Inflammatory macrophage treated with lipopolysaccharide for 4 hours (primary cell): ENCODE results near the gene SBK3.
"Not testable (repeated sequence)": the region's sequence is repeated elsewhere in the genome, so short reads cannot be mapped to it uniquely, and the experiment has no call there.

Source experiments
- DNase-seq: peaks from one replicate; pipeline ENCODE4 v3.0.0-alpha.2; 2020

Gene SBK3

DNA sequence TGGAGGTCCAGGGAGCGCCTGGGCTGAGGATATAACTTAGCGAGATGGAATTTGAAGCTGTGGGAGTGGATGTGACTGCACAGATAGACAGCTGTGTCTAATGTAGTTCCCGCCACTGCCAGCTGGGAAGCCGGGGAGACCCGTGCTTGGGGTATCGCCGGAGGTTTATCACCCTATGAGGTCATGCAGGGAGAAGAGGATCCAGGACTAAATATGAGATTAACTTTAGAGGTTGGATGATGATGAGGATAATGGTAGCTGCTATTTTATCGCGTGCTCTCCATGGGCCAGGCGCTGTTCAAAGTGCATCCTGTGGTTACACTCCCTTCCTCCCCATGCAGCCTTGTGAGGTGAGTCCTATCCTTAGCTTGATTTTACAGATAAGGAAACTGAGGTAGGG, 37.2 kb downstream of the SBK3 start:
- DNase-seq: no peak

DNA sequence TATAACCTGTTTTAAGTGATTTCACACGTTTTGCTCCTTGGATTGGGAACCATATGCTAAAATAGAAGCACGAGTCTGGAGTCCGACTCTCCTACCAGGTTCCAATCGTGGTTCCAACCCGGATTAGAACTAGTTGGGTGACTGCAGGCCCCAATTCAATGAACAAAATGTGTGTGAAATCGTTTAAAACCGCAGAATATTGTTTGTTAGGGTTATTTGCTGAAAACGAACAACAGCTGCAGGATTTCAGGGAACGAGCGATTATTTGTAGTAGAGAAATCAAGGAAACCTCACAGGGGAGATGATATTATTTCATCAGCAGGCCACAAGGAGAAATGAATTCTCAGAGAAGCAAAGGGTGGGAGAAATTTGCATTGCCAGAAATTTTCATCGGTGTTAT, 40.4 kb downstream of the SBK3 start:
- DNase-seq: no peak

DNA sequence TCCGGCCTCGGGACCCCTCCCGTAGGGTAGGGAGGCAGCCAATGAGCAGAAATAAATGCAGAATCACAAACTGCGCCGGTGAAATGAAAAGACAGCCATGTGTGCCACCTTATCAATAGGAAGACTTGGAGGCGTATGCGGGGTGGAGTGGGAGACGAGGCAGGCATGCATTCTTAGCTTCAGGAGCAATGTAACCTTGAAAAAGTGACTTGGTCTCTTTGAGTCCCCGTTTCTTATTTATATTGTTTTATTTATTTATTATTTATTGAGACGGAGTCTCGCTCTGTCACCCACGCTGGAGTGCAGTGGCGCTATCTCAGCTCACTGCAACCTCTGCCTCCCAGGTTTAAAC, 41.1 kb downstream of the SBK3 start:
- no peak for DNase-seq

DNA sequence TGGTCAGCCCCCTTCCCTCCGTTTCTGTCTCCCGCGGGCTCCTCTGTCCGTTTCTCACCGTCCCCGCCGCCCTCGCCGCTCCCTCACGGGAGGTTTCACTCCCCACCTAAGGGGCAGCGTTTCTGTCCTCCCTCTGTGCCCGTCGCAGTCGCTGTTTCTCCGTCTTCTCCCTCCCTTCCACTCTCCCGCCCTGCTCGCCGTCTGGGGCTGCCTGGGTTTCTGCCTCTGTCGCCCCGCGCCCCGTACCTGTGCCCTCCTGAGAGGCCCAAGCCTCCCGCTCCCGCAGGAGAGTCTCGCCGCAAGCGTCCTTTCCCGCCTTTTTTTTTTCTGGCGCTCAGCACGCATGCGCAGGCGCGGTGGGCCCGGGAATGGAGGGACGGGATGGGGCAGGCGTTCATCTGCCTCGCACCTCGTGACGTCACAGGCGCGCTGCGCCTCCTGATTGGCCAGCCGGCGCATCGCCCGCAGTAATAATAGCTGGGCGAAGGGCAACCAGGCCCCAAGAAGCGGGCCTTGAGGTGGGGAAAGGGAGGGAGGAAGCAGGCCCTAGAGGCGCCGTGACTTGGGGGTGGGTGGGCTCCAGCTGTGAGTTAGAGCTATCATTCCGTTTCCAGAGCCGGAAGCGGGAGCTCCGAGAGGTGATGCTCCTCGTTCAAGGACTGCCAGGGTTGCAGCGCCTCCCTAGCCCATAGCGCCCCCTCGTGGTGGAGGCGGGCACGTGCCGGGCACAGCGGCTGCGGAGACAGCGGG, 41.7 kb downstream of the SBK3 start:
- DNase-seq: peak; percentile 93

DNA sequence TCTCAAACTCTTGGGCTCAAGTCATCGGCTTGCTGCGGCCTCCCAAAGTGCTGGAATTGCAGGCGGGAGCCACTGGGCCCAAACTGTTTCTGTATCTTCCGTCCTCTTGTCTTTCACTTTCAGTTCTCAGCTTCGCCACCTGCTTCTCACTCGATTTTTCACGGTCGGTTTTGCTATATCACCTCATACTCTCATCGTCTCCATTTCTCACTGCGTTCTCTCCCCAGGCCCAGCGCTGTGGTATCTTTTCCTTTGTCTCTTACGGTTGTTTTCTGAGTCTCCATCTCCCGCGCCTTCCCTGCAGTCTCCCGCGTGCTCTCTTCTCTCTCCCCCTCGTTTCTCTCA, 42.2 kb downstream of the SBK3 start:
- DNase-seq: no peak

DNA sequence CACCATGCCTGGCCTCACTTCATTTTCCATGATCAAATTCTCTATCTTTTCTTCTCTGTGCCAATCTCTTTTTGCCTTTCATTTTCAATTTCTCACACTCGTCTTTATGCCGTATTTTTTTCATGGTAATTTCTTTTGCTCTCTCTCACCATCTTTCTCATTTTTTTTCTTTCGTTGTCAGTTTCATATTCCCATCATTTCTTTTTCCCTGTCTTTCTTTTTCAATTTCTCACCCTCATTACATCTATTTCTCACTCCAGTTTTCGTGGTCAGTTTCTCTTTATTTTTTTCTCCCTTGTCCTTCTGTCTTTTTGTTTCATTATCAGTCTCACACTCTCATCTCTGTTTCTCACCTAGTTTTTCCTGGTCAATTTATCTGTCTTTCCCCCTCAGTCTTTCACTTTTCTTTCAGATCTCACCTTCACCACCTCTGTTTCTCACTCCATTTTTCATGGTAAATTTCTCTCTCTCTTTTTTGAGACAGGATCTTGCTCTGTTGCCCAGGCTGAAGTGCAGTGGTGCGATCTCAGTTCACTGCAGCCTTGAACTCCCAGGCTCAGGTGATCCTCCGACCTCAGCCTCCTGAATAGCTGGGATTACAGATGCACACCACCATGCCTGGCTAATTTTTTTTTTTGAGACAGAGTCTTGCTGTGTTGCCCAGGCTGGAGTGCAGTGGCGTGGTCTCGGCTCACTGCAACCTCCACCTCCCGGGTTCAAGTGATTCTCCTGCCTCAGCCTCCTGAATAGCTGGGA, 43.0 kb downstream of the SBK3 start:
- no peak for DNase-seq

DNA sequence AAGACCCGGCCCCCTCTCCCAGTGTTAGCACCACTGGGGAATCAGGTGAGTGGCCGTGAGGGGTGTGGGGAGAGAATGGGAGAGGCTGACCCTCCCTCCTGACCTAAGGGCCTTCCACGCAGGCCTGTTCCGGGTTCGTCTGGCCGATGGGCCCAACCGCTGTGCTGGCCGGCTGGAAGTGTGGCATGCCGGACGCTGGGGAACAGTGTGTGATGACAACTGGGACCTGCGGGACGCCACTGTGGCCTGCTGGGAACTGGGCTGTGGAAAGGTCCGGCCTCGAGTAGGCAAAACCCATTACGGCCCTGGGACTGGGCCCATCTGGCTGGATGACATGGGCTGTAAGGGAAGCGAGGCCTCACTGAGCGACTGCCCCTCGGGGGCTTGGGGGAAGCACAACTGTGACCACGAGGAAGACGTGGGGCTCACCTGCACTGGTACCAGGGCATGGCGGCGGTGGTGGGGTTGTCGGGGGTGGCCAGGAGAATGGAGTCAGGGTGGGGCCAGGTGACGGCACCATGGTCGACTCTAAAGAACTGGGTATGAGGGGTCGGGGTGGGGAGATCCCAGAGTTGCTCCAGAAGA, 44.9 kb downstream of the SBK3 start:
- DNase-seq: no peak

DNA sequence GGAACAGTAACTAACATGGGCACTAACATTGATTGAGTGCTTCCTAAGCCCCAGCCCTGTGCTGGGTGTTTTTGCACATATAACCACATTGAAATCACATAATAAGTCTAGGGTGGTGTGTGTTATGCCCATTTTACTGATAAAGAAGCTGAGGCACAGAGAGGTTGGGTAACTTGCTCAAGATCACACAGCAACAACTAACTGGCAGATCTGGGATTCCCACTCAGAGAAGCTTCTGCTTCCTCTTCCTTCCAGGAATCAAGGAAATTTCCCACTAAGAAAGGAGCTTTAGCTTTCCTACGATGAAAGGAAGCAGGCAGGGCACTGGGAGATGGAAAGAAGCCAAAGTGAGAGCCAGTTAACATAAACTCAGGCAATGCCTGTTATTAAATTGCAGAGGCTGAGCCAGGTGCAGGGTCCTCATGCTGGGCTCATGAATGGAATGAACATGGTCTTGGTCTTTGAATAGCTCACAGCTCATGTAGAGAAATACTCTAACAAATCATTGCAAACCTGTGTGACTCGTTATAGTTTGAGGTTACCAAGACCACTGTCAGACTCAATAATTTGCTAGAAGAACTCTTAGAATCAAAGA, 47.0 kb downstream of the SBK3 start:
- DNase-seq: no peak

DNA sequence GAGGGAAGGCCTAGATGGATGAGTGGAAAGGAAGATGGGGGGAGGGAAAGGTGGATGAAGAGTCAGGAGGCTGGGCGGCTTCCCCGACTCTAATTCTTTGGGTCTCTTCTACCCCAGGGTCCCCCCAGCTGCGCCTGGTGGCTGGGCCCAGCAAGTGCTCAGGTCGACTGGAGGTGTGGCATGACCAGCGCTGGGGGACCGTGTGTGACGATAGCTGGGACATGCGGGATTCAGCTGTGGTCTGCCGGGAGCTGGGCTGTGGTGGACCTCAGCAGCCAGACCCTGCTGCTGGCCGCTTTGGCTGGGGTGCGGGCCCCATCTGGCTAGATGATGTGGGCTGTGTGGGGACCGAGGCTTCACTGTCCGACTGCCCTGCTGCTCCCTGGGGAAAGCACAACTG, 47.6 kb downstream of the SBK3 start:
- DNase-seq: no peak

DNA sequence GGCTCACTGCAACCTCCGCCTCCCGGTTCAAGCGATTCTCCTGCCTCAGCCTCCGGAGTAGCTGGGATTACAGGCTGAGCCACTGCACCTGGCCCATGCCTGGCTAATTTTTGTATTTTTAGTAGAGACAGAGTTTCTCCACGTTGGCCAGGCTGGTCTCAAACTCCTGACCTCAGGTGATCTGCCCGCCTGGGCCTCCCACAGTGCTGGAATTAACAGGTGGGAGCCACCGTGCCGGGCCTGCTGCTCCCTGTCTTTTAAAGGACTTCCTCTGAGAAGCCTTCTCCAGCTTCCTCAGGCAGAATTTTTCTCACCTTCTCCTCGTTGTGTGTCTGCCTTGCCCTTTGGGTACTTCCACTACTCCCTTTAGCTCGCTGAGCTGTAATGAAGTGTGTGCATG, 48.5 kb downstream of the SBK3 start:
- DNase-seq: not testable (repeated sequence)

DNA sequence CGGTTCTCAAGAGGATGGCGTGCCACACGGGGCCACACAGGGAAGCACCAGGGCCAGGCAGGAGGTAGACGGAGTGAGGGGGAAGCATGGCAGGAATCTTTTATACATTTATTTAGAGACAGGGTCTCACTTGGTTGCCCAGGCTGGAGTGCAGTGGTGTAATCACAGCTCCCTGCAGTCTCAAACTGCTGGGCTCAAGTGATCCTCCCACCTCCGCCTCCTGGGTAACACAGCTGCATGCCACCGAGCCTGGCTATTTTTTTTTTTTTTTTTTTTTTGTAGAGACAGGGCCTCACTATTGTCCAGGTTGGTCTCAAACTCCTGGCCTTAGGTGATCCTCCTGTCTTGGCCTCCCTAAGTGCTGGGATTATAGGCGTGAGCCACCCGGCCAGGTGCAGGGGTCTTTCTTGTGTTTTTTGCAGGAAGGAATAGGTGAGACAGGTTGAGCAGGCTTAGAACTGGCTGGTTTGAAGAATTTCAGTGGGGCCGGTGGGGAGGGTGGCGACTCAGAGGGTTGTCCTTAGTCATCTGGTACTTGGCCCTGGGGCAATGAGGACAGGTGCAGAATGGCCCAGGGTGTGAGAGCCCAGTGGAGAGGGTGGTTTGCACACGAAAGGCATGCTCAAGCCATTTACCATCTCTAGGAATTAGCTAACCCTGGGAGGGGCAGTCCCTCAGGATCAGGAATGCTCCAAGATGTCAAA, 49.5 kb downstream of the SBK3 start:
- DNase-seq: no peak

DNA sequence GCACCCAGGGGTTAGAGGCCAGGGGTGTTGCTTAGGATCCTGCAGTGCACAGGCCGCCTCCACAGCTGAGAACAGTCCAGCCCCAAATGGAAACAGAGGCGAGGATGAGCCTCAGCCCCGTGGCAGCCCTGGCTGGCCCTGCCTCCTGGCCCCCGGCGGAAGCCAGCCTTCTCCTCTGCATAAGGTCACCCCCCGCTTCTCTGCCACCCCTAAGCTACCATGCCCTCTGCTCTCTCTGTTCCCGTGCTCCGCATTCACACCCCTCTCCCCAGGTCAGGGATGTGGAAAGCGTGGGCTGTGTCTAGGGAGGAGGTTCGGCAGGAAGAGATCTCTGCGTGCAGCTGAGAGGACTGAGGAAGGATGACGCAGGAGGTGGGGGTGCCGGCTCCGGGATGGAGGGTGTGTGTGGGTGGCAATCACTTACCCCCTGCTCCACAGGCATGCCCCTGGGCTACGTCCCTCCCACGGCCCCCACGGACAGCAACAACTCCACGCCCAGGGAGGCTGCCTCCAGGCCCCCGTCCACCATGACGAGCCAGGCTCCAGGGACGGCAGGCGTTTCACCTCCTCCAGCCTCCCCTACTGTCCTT, 51.1 kb downstream of the SBK3 start:
- no peak for DNase-seq

DNA sequence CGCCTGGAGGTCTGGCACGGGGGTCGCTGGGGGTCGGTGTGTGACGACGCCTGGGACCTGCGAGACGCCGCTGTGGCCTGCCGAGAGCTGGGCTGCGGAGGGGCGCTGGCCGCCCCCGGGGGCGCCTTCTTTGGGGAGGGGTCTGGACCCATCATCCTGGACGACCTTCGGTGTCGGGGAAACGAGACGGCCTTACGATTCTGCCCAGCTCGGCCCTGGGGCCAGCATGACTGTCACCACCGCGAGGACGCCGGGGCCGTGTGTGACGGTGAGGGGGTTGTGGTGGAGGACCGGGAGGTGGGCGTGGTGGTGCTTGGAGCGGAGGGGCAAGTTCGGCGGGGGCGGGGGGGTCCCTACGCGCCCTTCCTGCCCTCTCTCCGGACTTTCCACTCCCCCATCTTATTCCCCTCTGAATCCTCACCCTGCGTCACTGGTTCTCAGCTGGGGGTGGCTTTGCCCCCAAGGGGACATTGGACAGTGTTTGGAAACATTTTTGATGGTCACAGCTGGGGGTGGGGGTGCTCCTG, 51.6 kb downstream of the SBK3 start:
- no peak for DNase-seq

DNA sequence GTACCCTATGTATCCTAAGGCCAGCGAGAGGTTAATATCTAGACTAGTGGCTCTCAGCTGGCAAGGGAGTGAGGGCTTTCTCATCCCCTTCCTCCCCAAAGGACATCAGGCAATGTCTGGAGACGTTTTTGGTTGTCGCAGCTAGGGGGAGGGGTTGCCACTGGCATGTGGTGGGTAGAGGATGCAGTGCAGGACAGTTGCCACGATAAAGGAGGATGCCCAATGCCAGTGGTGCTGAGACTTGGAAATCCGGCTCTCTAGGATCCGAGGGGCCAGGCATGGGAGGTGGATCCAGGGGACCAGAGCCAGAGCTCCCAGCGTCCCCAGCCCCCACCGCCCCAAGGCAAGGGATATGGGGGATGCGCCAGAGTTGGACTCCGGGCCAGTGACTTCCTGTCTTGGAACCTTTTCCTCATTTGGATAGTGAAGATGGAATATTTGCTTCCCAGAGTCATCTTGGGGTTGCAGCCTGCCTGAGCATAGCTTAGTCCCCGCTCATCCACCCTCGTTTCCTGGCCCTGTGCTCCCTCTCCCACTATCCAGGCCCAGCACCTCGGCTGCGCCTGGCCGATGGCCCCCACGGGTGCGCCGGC, 52.2 kb downstream of the SBK3 start:
- DNase-seq: no peak

DNA sequence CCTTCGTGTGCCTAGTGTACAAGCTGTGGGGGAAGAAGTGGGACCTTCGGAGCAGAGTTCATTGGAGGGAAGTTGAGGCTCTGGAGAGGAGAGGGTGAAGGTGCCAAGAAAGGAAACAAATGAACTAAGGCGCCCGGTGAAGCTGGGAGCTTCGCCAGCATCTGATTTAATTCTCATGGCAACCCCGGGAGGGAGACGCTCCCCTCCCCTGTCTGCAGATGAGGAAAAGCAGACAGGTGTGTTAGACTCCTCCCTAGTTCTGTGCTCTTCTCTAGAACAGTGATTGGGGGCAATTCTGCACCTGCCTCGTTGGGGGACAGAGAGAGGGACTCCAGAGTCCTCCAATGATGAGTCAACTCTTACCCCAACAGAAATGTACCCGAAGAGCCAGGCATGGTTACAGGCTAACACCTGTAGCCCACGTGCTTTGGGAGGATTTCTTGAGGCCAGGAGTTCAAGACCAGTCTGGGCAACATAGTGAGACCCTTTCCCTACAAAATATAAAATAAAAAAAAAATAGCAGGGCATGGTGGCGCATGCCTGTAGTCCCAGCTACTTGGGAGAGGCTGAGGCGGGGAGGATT, 52.9 kb downstream of the SBK3 start:
- DNase-seq: no peak

DNA sequence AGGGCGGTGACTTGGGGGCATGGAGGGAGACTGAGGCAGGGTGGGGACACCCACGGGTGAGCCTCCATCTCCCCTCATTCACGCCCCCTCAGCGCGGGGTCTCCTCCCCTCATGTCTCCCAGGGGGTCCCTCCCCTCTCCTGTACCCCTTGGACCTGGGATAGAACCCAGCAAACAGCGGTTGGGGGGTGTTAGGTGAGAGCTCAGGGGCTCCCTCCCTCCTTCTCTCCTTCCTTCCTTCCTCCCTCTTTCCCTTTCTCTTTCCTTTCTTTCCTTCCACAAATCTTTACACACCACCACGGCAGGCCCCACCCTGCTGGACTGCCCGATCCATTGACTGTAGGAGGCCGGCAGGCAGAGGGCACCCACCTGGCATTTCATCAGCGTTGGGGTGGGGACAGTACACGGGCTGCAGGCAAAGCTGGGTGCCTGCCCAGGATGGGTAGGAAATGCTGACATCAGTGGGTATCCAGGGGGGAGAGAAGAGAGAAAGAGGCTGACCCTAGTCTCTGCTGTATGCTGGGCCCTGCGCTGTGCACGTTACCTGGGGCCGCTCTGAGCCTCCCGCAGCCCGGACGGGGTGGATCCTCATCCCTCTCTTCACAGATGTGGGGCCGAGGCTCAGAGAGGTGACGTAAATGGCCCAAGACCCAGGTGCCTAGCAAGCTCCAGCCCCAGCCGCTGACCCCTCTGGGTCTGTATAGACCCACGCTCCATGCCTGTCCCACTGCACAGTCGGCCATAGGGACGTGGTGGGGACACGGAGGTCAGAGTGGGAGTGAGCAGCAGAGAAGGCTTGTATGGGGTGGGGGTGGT, 53.6 kb downstream of the SBK3 start:
- no peak for DNase-seq
